ENCODE data around the gene TMEM120B.

TMEM120B gene

GRCh38 chr12:121793838-121794533 lies 81.4 kb downstream of the TMEM120B start:
- peaks cover 11% of the 10 kb centered on the region for H3F3A ChIP-seq (ENCODE audit: control insufficient read depth, insufficient read depth)
- peak overlapping the region; percentile 97 for H3K4me2 ChIP-seq (ENCODE audit: low read length)
- peak overlapping the region; percentile 43 for H3K27ac ChIP-seq (ENCODE audit: low read depth, low read length)
- H3K4me3 ChIP-seq (ENCODE audit: low read length), result peak overlapping the region; percentile 89
- no peaks in the 10 kb centered on the region for H3K9me2 ChIP-seq (replicated peaks; ENCODE audit: control insufficient read depth, low read length)
- TF ChIP-seq EZH2phosphoT487 (IDR thresholded peaks at IDR 0.05; ENCODE audit: borderline replicate concordance, low read length) (no peak), CTCF (IDR thresholded peaks at IDR 0.05; ENCODE audit: low read depth, low read length, poor library complexity, severe bottlenecking) (peak; percentile 97)
- H3K9me3 ChIP-seq (ENCODE audit: control insufficient read depth, insufficient read depth, low read length), result no peaks in the 10 kb centered on the region
- no peaks in the 10 kb centered on the region for H4K20me1 ChIP-seq (ENCODE audit: control insufficient read depth, insufficient read depth, low read depth, low read length)
- peaks cover 66% of the 10 kb centered on the region for H3K4me1 ChIP-seq (ENCODE audit: control insufficient read depth, low read length)
- H3K27me3 ChIP-seq (ENCODE audit: control insufficient read depth, low read length), result no peaks in the 10 kb centered on the region
- H3K79me2 ChIP-seq (ENCODE audit: control insufficient read depth, low read length), result peaks cover 34% of the 10 kb centered on the region
- H3K36me3 ChIP-seq (ENCODE audit: control insufficient read depth, low read length), result peaks cover 19% of the 10 kb centered on the region

GRCh38 chr12:121794534-121795033 lies 82.0 kb downstream of the TMEM120B start:
- H3K4me2 ChIP-seq (ENCODE audit: low read length), result peak overlapping the region; percentile 97
- H3F3A ChIP-seq (ENCODE audit: control insufficient read depth, insufficient read depth), result peaks cover 14% of the 10 kb centered on the region
- no peaks in the 10 kb centered on the region for H3K9me2 ChIP-seq (replicated peaks; ENCODE audit: control insufficient read depth, low read length)
- H3K4me3 ChIP-seq (ENCODE audit: low read length), result peak overlapping the region; percentile 89
- peaks cover 38% of the 10 kb centered on the region for H3K79me2 ChIP-seq (ENCODE audit: control insufficient read depth, low read length)
- H3K36me3 ChIP-seq (ENCODE audit: control insufficient read depth, low read length), result peaks cover 23% of the 10 kb centered on the region
- H3K27me3 ChIP-seq (ENCODE audit: control insufficient read depth, low read length), result no peaks in the 10 kb centered on the region
- peaks cover 65% of the 10 kb centered on the region for H3K4me1 ChIP-seq (ENCODE audit: control insufficient read depth, low read length)
- no peak for TF ChIP-seq EZH2phosphoT487 (IDR thresholded peaks at IDR 0.05; ENCODE audit: borderline replicate concordance, low read length)
- TF ChIP-seq CTCF (IDR thresholded peaks at IDR 0.05; ENCODE audit: low read depth, low read length, poor library complexity, severe bottlenecking), result no peak
- H3K9me3 ChIP-seq (ENCODE audit: control insufficient read depth, insufficient read depth, low read length), result no peaks in the 10 kb centered on the region
- peak overlapping the region; percentile 43 for H3K27ac ChIP-seq (ENCODE audit: low read depth, low read length)
- no peaks in the 10 kb centered on the region for H4K20me1 ChIP-seq (ENCODE audit: control insufficient read depth, insufficient read depth, low read depth, low read length)

GRCh38 chr12:121795034-121795968 lies 82.7 kb downstream of the TMEM120B start:
- peak overlapping the region; percentile 89 for H3K4me3 ChIP-seq (ENCODE audit: low read length)
- H3K79me2 ChIP-seq (ENCODE audit: control insufficient read depth, low read length), result peaks cover 44% of the 10 kb centered on the region
- peak overlapping the region; percentile 43 for H3K27ac ChIP-seq (ENCODE audit: low read depth, low read length)
- peaks cover 23% of the 10 kb centered on the region for H3K36me3 ChIP-seq (ENCODE audit: control insufficient read depth, low read length)
- peaks cover 63% of the 10 kb centered on the region for H3K4me1 ChIP-seq (ENCODE audit: control insufficient read depth, low read length)
- H3K9me2 ChIP-seq (replicated peaks; ENCODE audit: control insufficient read depth, low read length), result no peaks in the 10 kb centered on the region
- H3F3A ChIP-seq (ENCODE audit: control insufficient read depth, insufficient read depth), result peaks cover 11% of the 10 kb centered on the region
- peak overlapping the region; percentile 97 for H3K4me2 ChIP-seq (ENCODE audit: low read length)
- no peaks in the 10 kb centered on the region for H3K27me3 ChIP-seq (ENCODE audit: control insufficient read depth, low read length)
- no peaks in the 10 kb centered on the region for H3K9me3 ChIP-seq (ENCODE audit: control insufficient read depth, insufficient read depth, low read length)
- no peak for TF ChIP-seq EZH2phosphoT487 (IDR thresholded peaks at IDR 0.05; ENCODE audit: borderline replicate concordance, low read length)
- TF ChIP-seq CTCF (IDR thresholded peaks at IDR 0.05; ENCODE audit: low read depth, low read length, poor library complexity, severe bottlenecking), result peak; percentile 97
- H4K20me1 ChIP-seq (ENCODE audit: control insufficient read depth, insufficient read depth, low read depth, low read length), result no peaks in the 10 kb centered on the region

Data from DOHH2 (cell line).